ENCODE results near the gene KIRREL3. TPM values are rescaled to one million over a fixed set of nuclear protein-coding genes. Genes with fewer than 3 reads are reported as not detected.

Gene KIRREL3
- total and polyA plus RNA-seq, 10 donors, result 0.50 to 5.4 (median 2.0) TPM

- 80 to 90% (median 83%) methylated on average over 6 of the region's 6 CpGs for WGBS, 5 donors
- Histone ChIP-seq H3K36me3 (peaks cover 0 to 98% (median 42%) of the 10 kb centered on the region in 6 donors), H3K4me1 (peaks cover 6 to 38% (median 24%) of the 10 kb centered on the region in 6 donors), H3K27me3 (replicated peaks in 1 of 7) (no peaks in the 10 kb centered on the region), H3K4me3 (no peak overlapping the region), H3K27ac (peak overlapping the region in 4 of 8 donors; percentile 2 to 84 (median 48)), H3K9me3 (no peaks in the 10 kb centered on the region)
- DNase-seq, result peak; percentile 56
- intact Hi-C loops (cut with DNase I; ENCODE audit: low total_unique reads), result no loop called here
- no peak for TF ChIP-seq POLR2AphosphoS5 (IDR thresholded peaks at IDR 0.05)
- TF ChIP-seq CTCF (IDR thresholded peaks at IDR 0.05 in 8 of 11, conservative IDR thresholded peaks at IDR 0.05 in 3 of 11), result no peak
- no peak for TF ChIP-seq POLR2A (IDR thresholded peaks at IDR 0.05)
Observed at GRCh38 chr11:126410649-126411048, 589.9 kb downstream of the KIRREL3 start.

GRCh38 chr11:126409620-126409985, 591.0 kb downstream of the KIRREL3 start:
- H3K36me3 ChIP-seq, result peaks cover 0 to 91% (median 42%) of the 10 kb centered on the region in 6 donors
- TF ChIP-seq POLR2AphosphoS5 (IDR thresholded peaks at IDR 0.05) (no peak), CTCF (IDR thresholded peaks at IDR 0.05 in 8 of 11, conservative IDR thresholded peaks at IDR 0.05 in 3 of 11) (no peak), POLR2A (IDR thresholded peaks at IDR 0.05) (no peak)
- H3K4me3 ChIP-seq, result no peak overlapping the region
- H3K9me3 ChIP-seq, result no peaks in the 10 kb centered on the region
- WGBS, 5 donors, result 75 to 86% (median 80%) methylated on average over 3 of the region's 3 CpGs
- H3K27ac ChIP-seq, result no peak overlapping the region
- peaks cover under 1 to 34% (median 16%) of the 10 kb centered on the region in 6 donors for H3K4me1 ChIP-seq
- intact Hi-C loops (cut with DNase I; ENCODE audit: low total_unique reads), result no loop called here
- H3K27me3 ChIP-seq (replicated peaks in 1 of 7), result no peaks in the 10 kb centered on the region
- no peak for DNase-seq

GRCh38 chr11:126408901-126409619, 591.5 kb downstream of the KIRREL3 start:
- DNase-seq, result peak; percentile 50
- TF ChIP-seq POLR2AphosphoS5 (IDR thresholded peaks at IDR 0.05), result no peak
- no peak for TF ChIP-seq POLR2A (IDR thresholded peaks at IDR 0.05)
- no peak for TF ChIP-seq CTCF (IDR thresholded peaks at IDR 0.05 in 8 of 11, conservative IDR thresholded peaks at IDR 0.05 in 3 of 11)
- Histone ChIP-seq H3K36me3 (peaks cover 0 to 85% (median 42%) of the 10 kb centered on the region in 6 donors), H3K4me1 (peaks cover 0 to 29% (median 12%) of the 10 kb centered on the region in 6 donors), H3K27ac (no peak overlapping the region), H3K27me3 (replicated peaks in 1 of 7) (no peaks in the 10 kb centered on the region), H3K9me3 (no peaks in the 10 kb centered on the region), H3K4me3 (no peak overlapping the region)
- WGBS, 5 donors, result 93 to 96% (median 94%) methylated on average over 12 of the region's 12 CpGs
- intact Hi-C loops (cut with DNase I; ENCODE audit: low total_unique reads), result no loop called here

- peak; percentile 38 for DNase-seq
- intact Hi-C loops (cut with DNase I; ENCODE audit: low total_unique reads), result no loop called here
Observed at GRCh38 chr11:126408496-126408895, 592.1 kb downstream of the KIRREL3 start.

More at GRCh38 chr11:126408496-126408895, 592.1 kb downstream of the KIRREL3 start:
- H3K9me3 ChIP-seq, result no peaks in the 10 kb centered on the region
- peaks cover 0 to 79% (median 39%) of the 10 kb centered on the region in 6 donors for H3K36me3 ChIP-seq
- peaks cover 0 to 26% (median 10%) of the 10 kb centered on the region in 6 donors for H3K4me1 ChIP-seq
- WGBS, 5 donors, result 83 to 95% (median 88%) methylated on average over 12 of the region's 12 CpGs
- H3K27ac ChIP-seq, result peak overlapping the region in 1 of 8 donors; percentile 5
- no peaks in the 10 kb centered on the region for H3K27me3 ChIP-seq (replicated peaks in 1 of 7)
- no peak overlapping the region for H3K4me3 ChIP-seq
- TF ChIP-seq POLR2AphosphoS5 (IDR thresholded peaks at IDR 0.05), result no peak
- no peak for TF ChIP-seq POLR2A (IDR thresholded peaks at IDR 0.05)
- no peak for TF ChIP-seq CTCF (IDR thresholded peaks at IDR 0.05 in 8 of 11, conservative IDR thresholded peaks at IDR 0.05 in 3 of 11)
